Vagina (tissue), 2 donors: ENCODE measurements around the gene FKBP7.

Experiments used
- CTCF ChIP-seq, 3 experiments: fragments of 450-650 bp in 2 of 3; fragments of 200-600 bp in 1 of 3; sonication (generic) in 1 of 3; IDR thresholded peaks; one replicate each; pipeline ENCODE4 v1.5.1; 2017 to 2019; ENCODE audit warnings: antibody characterized with exemption in 3 of 3, mild to moderate bottlenecking in 2 of 3, moderate library complexity in 2 of 3
- POLR2AphosphoS5 ChIP-seq, 2 donors: sonication (generic); formaldehyde crosslinking; IDR thresholded peaks; one replicate each; pipeline ENCODE4 v1.9.0; 2017; ENCODE audit warnings: antibody characterized with exemption in 2 of 2, mild to moderate bottlenecking in 2 of 2, low read depth in 1 of 2; ENCODE audit not compliant: insufficient read depth in 1 of 2

GRCh38 chr2:178476477-178476876 lies 1.9 kb downstream of the FKBP7 start:
- TF ChIP-seq POLR2AphosphoS5 (IDR thresholded peaks at IDR 0.05; ENCODE audit: insufficient read depth in 1 of 2, low read depth in 1 of 2) = no peak
- no peak for TF ChIP-seq CTCF (IDR thresholded peaks at IDR 0.05)
